ENCODE data around the gene NCS1.

- TF ChIP-seq CTCF (IDR thresholded peaks at IDR 0.05) (no peak), POLR2AphosphoS5 (IDR thresholded peaks at IDR 0.05) (no peak)
These were observed 13.4 kb downstream of the NCS1 start for GRCh38 chr9:130185490-130186031.
